IPS-20b (cell line): ENCODE measurements around the gene HSPB2.

Source experiments
- H3K27ac ChIP-seq: one replicate; pipeline ENCODE4 v1.5.1; 2013; ENCODE audit warnings: low read length
- H3K27me3 ChIP-seq: 2 replicates; pipeline ENCODE4 v1.6.1; 2013; ENCODE audit warnings: mild to moderate bottlenecking, low read length, inconsistent platforms; ENCODE audit not compliant: insufficient read depth
- H3K36me3 ChIP-seq: 2 replicates; pipeline ENCODE4 v1.6.1; 2013; ENCODE audit warnings: low read depth, mild to moderate bottlenecking, inconsistent platforms, low read length, moderate library complexity; ENCODE audit not compliant: insufficient read depth
- H3K4me1 ChIP-seq: 2 replicates; pipeline ENCODE4 v1.6.1; 2013; ENCODE audit warnings: mild to moderate bottlenecking, control low read depth, inconsistent platforms, low read length, moderate library complexity; ENCODE audit not compliant: insufficient read depth
- H3K4me3 ChIP-seq: 2 replicates; pipeline ENCODE4 v1.5.1; 2013; ENCODE audit warnings: mild to moderate bottlenecking, low read length, inconsistent platforms
- H3K9ac ChIP-seq: 2 replicates; pipeline ENCODE4 v1.6.1; 2013; ENCODE audit warnings: low read depth, mild to moderate bottlenecking, inconsistent platforms, low read length, moderate library complexity
- H3K9me3 ChIP-seq: 2 replicates; pipeline ENCODE4 v1.6.1; 2013; ENCODE audit warnings: mild to moderate bottlenecking, low read depth, low read length, inconsistent platforms; ENCODE audit not compliant: insufficient read depth

Gene HSPB2

DNA sequence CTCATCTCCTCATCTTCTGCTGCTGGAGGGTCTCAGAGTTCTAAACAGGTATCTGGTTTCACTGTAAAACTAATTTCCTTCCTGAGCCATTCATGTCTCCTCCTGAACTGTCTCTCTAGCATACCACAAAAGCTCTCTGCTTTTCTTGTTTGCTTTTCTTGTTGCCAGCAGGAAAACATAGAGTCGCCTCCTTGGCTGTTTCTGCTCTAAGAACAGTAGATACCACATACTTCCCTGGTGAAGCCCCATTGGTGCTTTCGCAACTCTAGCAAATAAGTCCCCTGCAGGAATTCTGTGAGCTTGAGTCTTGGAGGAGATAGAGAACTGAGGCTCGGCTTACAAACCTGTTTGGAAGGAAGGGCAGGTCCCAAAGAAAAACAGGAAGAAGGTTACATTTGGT is 31.6 kb downstream of the HSPB2 start:
- no peak overlapping the region for H3K4me3 ChIP-seq
- peaks cover 4% of the 10 kb centered on the region; the same call in 1 of the 2 replicates for H3K4me1 ChIP-seq
- H3K36me3 ChIP-seq, result no peaks in the 10 kb centered on the region
- H3K9me3 ChIP-seq, result no peaks in the 10 kb centered on the region
- H3K27ac ChIP-seq, result no peak overlapping the region
- no peak overlapping the region for H3K9ac ChIP-seq
- no peaks in the 10 kb centered on the region for H3K27me3 ChIP-seq

DNA sequence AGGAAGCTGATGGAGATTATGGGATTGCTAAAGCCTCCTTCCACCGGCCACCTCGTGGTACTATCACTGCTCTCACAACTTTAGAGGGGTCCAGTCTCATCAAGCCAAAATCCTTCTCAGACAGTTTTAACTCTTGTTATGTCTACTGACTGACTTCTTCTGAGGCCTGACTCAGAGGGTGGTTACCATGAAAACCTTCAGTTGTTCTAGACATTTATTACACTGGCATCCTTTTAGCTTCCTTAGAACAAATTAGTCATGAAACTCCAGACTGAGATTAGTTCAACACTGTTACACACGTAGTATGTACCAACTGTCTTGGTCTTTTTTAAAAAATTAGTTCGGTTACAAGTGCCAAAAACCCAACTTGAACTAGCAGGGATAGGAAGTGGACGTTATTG is 32.1 kb downstream of the HSPB2 start:
- no peak overlapping the region for H3K27ac ChIP-seq
- H3K4me1 ChIP-seq, result peaks cover 3% of the 10 kb centered on the region; the same call in 1 of the 2 replicates
- no peak overlapping the region for H3K4me3 ChIP-seq
- H3K9ac ChIP-seq, result no peak overlapping the region
- no peaks in the 10 kb centered on the region for H3K27me3 ChIP-seq
- no peaks in the 10 kb centered on the region for H3K36me3 ChIP-seq
- H3K9me3 ChIP-seq, result no peaks in the 10 kb centered on the region

DNA sequence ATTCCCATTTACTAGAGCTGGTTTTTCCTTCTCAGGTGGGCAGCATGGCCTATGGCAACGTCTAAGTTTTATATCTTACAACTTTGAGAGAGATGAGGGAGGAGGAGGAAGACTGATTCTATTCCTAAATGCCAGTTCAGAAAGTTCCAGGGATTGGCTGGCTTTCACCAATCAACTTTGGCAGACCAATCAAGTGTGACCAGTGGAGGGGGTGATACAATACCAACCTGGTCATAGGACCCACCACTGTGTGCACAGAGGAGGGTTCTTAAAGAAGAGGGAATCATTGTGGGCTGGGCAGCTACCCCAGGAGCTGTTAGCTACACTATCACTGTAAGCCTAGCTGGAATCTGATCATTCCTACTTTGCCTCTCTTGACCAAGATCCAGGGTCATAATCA is 32.7 kb downstream of the HSPB2 start:
- H3K9me3 ChIP-seq, result no peaks in the 10 kb centered on the region
- H3K27ac ChIP-seq, result no peak overlapping the region
- no peak overlapping the region for H3K4me3 ChIP-seq
- peaks cover 3% of the 10 kb centered on the region; the same call in 1 of the 2 replicates for H3K4me1 ChIP-seq
- H3K27me3 ChIP-seq, result no peaks in the 10 kb centered on the region
- no peak overlapping the region for H3K9ac ChIP-seq
- no peaks in the 10 kb centered on the region for H3K36me3 ChIP-seq

DNA sequence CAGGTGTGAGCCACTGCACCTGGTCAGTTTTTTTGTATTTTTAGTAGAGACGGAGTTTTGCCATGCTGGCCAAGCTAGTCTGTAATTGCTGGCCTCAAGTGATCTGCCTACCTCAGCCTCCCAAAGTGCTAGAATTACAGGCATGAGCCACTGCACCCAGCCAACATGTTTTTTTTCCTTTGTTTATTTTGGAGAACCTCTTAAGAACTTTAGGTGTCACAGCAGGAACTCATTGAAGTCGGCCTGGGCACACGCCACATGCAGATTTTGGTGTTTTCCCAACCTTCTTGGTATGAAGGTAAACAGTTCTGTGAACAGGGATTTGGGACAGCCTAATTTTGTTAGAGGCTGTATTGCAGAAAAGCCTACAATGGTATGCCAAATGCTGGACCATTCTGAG is 34.0 kb downstream of the HSPB2 start:
- no peaks in the 10 kb centered on the region for H3K27me3 ChIP-seq
- no peak overlapping the region for H3K4me3 ChIP-seq
- H3K27ac ChIP-seq, result no peak overlapping the region
- H3K36me3 ChIP-seq, result no peaks in the 10 kb centered on the region
- peaks cover 3% of the 10 kb centered on the region; the same call in 1 of the 2 replicates for H3K4me1 ChIP-seq
- no peaks in the 10 kb centered on the region for H3K9me3 ChIP-seq
- H3K9ac ChIP-seq, result no peak overlapping the region

DNA sequence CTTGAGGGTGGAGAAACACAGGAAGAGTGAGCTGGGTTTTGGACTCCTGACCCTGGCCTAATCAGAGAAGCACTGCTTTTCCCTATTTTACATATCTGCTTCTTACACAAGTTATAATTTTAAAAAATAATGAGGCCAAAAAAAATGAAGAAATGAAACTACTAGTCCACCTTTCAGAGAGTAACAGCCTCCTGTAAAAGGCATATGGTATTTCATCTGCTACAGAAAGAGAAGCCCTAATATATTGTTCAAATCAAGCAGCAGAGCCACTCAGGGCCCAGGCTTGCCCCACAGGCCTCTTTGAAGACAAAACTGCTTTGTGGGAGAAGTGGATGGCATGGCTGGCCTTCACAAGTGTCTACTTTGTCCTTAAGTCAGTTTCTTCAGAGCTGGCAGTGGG is 34.6 kb downstream of the HSPB2 start:
- Histone ChIP-seq H3K36me3 (no peaks in the 10 kb centered on the region), H3K27ac (no peak overlapping the region)

DNA sequence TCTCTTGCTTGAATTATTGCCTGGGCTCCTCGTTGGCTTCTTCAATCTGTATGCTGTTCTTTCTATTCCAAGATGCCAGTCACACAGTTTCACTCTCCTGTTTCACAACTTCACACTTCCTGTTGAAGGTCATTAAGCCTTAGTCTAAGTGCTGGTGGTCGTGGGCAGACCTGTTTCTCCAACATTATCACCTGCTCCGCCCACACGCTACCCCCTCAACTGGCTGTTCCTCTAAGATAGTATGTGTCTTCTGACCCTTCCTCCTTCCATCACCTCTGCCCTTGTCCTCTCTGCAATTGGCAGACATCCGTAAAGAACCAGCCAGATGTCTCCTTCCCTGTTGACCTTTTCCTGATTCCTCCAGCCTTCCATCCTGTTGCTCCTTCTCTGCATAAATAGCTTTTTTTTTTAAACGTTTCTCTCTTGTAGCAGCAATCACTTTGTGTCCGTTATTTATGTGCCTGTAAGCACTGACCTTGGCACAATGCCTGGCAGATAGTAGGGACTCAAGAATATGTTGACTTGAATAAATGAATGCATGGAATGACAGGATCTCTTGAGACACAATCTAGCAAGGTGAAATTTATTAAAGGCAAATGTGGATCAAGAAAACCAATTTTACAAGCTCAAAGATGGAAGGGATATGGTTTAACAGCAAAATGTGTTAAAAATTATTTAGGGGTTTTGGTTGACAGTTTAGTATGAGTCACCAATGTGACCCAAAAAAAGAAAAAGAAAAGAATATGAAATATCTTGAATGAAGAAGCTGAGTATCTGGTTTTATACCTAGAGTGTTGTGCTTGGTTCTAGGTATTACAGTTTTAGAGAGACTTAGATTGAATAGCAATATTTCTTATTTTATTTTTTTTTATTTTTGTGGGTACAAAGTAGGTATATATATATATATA is 37.2 kb downstream of the HSPB2 start:
- no peak overlapping the region for H3K27ac ChIP-seq
- no peaks in the 10 kb centered on the region for H3K4me1 ChIP-seq
- no peaks in the 10 kb centered on the region for H3K27me3 ChIP-seq
- no peaks in the 10 kb centered on the region for H3K9me3 ChIP-seq
- no peaks in the 10 kb centered on the region for H3K36me3 ChIP-seq
- H3K9ac ChIP-seq, result no peak overlapping the region
- no peak overlapping the region for H3K4me3 ChIP-seq

More for the DNA sequence above, 34.6 kb downstream of the HSPB2 start:
- Histone ChIP-seq H3K9me3 (no peaks in the 10 kb centered on the region), H3K9ac (no peak overlapping the region), H3K4me1 (peaks cover 3% of the 10 kb centered on the region; the same call in 1 of the 2 replicates), H3K27me3 (no peaks in the 10 kb centered on the region), H3K4me3 (no peak overlapping the region)

DNA sequence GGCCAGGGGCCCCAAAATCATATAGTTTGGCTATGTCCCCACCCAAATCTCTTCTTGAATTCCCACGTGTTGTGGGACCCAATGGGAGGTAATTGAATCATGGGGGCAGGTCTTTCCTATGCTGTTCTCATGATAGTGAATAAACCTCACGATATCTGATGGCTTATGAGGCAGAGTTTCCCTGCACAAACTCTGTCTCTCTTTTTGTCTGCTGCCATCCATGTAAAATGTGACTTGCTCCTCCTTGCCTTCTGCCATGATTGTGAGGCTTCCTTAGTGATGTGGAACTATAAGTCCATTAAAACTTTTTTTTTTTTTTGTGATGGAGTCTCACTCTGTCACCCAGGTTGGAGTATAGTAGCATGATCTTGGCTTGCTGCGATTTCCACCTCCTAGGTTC is 39.0 kb downstream of the HSPB2 start:
- Histone ChIP-seq H3K9ac (no peak overlapping the region), H3K9me3 (no peaks in the 10 kb centered on the region), H3K27ac (no peak overlapping the region), H3K4me1 (no peaks in the 10 kb centered on the region), H3K4me3 (no peak overlapping the region), H3K36me3 (no peaks in the 10 kb centered on the region), H3K27me3 (no peaks in the 10 kb centered on the region)

DNA sequence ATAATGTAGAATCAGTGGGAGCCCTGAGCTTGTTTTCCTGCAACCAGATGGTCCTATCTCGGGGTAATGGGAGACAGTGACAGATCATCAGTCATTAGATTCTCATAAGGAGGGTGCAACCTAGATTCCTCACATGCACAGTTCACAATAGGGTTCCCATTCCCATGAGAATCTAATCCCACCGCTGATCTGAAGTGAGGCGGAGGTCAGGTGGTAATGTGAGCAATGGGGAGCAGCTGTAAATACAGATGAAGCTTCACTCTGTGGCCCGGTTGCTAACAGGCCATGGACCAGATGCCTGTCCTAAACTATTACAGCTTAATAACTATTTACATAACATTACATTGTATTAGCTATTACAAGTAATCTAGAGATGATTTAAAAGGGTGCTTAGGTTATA is 41.6 kb downstream of the HSPB2 start:
- no peaks in the 10 kb centered on the region for H3K27me3 ChIP-seq
- H3K36me3 ChIP-seq, result 0 out of 2 replicates have a peak, but pooled peaks cover 8% of the 10 kb centered on the region
- no peaks in the 10 kb centered on the region; the same call in 1 of the 2 replicates for H3K9me3 ChIP-seq
- no peaks in the 10 kb centered on the region for H3K4me1 ChIP-seq
- H3K4me3 ChIP-seq, result no peak overlapping the region
- H3K27ac ChIP-seq, result no peak overlapping the region
- no peak overlapping the region for H3K9ac ChIP-seq

DNA sequence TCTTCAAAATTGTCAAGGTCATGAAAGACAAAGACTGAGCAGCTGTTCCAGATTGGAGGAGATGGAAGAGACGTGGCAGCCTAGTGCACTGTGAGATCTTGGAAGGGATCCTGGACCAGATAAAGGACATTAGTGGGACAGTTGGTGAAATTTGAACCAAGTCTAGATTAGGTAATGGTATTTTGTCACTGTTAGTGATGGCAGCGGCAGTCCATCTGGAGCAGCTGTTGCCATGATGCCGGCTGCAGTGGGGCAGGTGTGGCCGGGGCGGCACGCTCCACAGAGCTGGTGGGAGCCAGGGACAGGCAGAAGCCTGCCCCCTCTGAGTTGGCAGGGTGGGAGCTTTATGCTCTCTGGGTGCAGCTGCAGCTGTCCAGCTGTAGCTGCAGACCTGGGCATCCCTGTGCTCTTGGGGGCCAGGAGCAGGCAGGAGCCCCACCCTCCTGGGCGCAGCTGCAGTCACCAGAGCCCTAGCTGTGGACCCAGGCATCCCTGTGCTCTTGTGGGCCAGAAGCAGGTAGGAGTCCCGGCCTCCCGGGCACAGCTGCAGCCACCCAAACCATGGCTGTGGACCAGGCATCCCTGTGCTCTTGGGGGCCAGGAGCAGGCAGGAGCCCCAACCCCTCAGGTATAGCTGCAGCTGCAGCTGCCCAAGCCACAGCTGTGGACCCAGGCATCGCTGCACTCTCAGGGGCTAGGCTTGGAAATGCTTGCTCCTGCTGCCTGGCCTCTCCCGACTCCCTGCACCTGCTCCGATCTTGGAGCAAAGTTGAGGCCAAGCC is 45.3 kb downstream of the HSPB2 start:
- no peak overlapping the region for H3K27ac ChIP-seq
- H3K27me3 ChIP-seq, result no peaks in the 10 kb centered on the region
- no peaks in the 10 kb centered on the region; the same call in 1 of the 2 replicates for H3K9me3 ChIP-seq
- peaks cover 9% of the 10 kb centered on the region for H3K4me1 ChIP-seq
- no peak overlapping the region for H3K4me3 ChIP-seq
- no peak overlapping the region for H3K9ac ChIP-seq
- H3K36me3 ChIP-seq, result 0 out of 2 replicates have a peak, but pooled peaks cover 10% of the 10 kb centered on the region

DNA sequence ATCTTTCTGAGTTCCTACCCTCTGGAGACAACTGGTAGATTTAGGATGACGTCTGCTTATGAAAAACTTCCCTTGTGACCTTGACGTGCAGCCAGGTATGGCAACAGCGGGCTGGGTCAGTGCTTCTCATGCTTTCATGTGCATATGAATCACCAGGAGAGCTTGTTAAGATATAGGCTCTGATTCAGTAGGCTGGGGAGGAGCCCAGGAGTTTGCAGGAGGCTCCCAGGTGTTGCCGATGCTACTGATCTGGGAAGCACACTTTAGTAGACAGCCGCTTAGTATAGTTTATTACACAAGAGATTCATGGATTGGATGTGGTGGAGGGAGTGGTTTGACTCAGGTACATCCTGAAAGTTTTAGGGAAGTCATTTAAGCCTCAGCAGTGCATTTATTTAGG is 48.4 kb downstream of the HSPB2 start:
- peaks cover 9% of the 10 kb centered on the region for H3K4me1 ChIP-seq
- H3K27ac ChIP-seq, result no peak overlapping the region
- H3K27me3 ChIP-seq, result no peaks in the 10 kb centered on the region
- H3K36me3 ChIP-seq, result peaks cover 22% of the 10 kb centered on the region; the same call in 1 of the 2 replicates
- H3K4me3 ChIP-seq, result peak overlapping the region; percentile 30; the same call in 1 of the 2 replicates
- H3K9ac ChIP-seq, result peak overlapping the region; percentile 9; the same call in 1 of the 2 replicates
- H3K9me3 ChIP-seq, result no peaks in the 10 kb centered on the region; the same call in 1 of the 2 replicates

DNA sequence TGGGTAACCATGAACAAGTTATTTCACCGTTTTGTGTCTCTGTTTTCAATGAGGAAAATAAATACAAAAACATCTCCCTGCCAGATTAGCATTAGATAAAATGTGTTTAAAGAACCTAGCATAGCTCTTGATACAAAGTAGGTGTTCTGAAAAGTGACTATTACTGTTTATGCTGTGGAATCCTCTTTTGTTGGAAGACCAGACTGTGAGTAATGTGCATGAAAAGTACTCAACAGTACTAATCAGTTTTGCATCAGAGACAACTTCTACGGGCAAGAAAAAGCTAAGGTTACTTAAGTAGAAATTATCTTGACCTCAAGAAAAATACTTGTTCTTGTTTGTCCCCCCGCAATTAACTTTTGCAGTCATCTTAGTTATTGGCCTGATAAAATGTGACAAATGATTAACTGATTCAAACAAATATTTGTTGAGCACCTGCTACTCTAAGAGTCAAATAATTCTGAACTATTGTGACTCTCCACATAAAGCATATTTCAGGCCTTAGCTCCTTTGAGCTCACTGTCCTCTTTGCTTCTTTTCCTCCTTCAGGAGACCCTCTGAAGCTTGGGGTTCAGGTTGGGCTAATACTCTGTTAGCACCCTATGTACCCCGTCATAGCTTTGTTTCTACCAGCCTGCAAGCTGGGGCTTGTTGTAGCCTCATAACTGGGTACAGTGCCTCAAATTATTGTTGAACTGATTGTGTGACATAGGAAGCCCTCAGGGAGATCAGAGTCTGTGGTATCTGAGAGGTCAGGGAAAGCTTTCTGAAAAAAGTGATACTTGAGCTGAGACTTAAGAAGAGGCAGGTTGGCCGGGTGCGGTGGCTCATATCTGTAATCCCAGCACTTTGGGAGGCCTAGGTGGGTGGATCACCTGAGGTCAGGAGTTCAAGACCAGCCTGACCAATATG is 49.1 kb downstream of the HSPB2 start:
- Histone ChIP-seq H3K27me3 (no peaks in the 10 kb centered on the region), H3K36me3 (peaks cover 23% of the 10 kb centered on the region; the same call in 1 of the 2 replicates), H3K9me3 (no peaks in the 10 kb centered on the region; the same call in 1 of the 2 replicates), H3K9ac (no peak overlapping the region), H3K4me3 (peak overlapping the region; percentile 30; the same call in 1 of the 2 replicates), H3K4me1 (peaks cover 9% of the 10 kb centered on the region), H3K27ac (no peak overlapping the region)
